GM20000 (cell line): Measurements from ENCODE around the gene WDR48.

ENCODE experiments used
- DNase-seq: peaks from one replicate; pipeline ENCODE4 v3.0.0; 2012; ENCODE audit warnings: low spot score
- TF ChIP-seq, protein P1 (sequence below): IDR thresholded peaks from 2 replicates; pipeline ENCODE4 v1.5.1; 2012; ENCODE audit warnings: mild to moderate bottlenecking, control low read depth; ENCODE audit errors: extremely low read depth, missing control alignments

Gene WDR48

DNA sequence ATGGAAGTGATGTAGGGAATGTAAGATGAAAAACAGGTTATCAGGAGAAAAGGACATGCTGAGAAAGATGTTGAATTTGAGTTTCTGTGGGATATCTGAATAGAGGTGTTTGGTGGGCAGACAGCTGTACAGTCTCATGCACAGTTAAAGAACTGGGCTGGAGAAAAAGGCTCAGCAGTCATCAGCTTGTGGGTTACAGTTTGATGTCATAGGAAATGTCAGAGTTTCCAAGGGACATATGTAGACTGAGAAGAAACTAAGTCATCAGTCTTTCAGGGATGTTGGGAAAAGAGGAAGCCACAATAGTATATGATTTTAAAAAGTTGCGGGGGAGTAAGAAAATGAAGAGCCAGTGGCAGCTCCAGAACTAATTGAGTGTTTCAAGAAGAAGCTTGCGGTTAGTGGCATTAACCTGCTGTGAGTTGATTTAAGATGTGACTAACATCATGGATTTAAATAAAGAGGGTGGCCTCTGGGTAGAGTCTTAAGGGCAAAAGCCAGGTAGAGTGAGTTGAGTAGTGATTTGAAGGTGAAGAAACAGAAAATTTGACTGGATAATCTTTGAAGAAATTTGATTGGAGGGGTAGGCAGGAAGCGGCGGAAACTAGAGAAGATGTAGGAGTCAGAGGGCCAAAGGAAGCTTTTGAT lies 31.0 kb downstream of the WDR48 start:
- no peak for DNase-seq
- TF ChIP-seq, protein P1, sequence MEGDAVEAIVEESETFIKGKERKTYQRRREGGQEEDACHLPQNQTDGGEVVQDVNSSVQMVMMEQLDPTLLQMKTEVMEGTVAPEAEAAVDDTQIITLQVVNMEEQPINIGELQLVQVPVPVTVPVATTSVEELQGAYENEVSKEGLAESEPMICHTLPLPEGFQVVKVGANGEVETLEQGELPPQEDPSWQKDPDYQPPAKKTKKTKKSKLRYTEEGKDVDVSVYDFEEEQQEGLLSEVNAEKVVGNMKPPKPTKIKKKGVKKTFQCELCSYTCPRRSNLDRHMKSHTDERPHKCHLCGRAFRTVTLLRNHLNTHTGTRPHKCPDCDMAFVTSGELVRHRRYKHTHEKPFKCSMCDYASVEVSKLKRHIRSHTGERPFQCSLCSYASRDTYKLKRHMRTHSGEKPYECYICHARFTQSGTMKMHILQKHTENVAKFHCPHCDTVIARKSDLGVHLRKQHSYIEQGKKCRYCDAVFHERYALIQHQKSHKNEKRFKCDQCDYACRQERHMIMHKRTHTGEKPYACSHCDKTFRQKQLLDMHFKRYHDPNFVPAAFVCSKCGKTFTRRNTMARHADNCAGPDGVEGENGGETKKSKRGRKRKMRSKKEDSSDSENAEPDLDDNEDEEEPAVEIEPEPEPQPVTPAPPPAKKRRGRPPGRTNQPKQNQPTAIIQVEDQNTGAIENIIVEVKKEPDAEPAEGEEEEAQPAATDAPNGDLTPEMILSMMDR = no peak

DNA sequence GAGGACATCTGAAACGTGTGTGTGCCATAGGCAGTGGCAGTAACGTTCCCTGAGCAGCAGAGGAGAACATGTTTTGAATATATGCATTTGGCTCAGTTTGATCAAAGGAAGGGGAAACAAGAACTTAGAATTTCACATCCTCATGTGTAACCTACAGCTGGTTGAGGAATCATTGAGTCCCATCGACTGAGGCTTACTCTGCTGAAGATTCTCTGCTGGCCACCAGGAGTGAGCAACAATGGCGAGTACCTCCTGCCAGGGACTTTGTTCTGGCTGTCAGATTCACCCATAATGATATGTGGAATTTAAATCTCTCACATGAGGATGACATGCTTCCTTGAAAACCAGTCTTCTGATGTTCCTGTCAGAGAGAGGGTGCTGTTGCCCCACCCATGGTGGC lies 34.3 kb downstream of the WDR48 start:
- TF ChIP-seq, protein P1 = no peak
- DNase-seq = no peak

DNA sequence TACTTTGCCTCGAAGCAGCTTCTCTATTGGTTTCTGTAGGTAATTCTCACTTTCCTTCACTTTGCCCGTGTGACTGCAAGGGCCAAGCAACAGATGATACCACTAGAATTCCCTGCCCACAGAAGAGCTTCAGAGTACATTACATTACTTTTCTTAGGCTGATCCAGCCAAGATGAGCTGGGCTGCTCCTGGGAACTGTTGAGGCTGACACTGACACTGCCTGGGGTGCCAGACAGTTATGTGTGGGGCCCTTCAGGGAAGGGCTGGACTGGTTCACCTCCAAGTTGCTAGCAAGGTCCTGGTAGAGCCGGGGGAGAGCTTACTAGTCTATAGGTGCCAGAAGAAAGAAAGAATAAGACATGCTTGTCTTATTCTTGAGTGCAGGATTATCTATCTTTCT lies 36.6 kb downstream of the WDR48 start:
- no peak for DNase-seq
- TF ChIP-seq, protein P1 = no peak

DNA sequence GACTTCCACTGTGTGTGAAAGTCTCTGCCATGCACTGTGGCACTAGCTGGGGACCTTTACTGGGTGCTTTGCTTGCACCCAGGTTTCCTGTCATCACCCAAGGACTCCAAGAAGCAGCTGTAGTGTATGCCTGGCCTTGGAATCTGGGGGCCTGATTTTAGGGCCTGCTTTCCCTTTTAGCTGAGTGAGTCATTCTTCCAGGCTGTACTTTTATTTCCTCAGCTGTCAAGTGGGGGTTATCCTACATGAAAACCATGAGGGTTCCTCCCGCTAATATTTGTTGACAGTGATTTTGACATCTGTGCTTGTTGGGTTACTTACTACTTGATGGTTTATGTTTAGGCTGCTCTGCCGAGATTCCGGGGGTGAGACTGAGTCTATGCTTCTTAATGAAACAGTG lies 37.1 kb downstream of the WDR48 start:
- no peak for DNase-seq
- TF ChIP-seq, protein P1 = no peak

DNA sequence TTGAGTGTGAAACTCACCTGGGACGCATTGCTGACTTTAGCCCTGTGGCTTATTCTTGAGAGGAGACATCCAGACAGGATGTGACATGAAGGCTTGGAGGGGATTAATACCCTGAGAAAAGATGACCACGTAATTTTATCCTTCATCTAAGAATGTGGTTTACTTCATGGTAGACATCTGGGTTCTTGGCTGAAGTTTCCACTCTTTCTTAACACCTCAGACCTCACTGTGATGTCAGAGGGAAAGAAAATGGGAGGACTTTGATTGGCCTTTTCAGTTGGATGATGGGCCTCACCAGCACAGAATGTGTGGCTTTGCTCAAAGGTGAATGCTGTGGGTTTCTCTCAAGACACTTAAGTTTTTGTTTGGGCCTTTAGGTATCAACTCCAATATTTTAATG lies 39.1 kb downstream of the WDR48 start:
- TF ChIP-seq, protein P1 = no peak

DNA sequence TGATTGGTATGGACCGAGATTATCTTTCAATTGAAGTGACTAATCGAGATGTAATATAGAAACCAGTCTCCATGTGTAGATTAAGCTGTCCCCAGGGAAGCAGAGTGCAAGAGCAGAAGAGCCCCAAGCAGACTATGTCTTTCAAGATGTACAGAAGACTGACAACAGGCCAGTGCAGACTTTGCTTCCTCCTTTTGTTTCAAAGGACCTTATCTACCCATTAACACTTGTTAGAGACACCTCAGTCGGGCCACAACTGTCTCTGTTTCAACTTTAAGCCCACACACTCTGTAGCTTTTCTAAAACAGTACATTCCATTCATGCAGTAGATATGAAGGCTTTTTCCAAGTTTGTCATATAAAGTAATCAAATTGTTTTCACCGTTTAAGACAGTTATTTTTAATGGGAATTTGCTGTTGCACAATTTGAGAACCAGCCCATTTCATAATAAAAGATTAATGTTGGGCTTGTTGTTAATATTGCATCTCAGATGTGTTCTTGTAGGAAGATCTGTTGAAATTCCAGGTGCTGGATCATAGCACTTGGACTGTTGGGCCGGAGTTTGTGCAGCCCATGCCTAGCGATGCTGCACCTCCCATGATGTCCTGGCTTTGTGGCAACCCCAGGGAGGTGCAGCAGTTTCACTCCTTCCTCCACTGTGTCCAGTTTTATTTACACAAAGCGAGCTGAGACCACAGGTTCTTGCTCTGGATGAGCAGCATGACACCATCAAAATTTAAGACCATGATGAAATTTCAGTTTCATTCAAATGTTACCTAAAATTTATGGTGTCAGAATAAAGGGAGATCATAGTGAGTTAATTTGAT lies 43.2 kb downstream of the WDR48 start:
- DNase-seq = no peak
- TF ChIP-seq, protein P1 = no peak

More for the DNA sequence above, 39.1 kb downstream of the WDR48 start:
- DNase-seq = no peak

DNA sequence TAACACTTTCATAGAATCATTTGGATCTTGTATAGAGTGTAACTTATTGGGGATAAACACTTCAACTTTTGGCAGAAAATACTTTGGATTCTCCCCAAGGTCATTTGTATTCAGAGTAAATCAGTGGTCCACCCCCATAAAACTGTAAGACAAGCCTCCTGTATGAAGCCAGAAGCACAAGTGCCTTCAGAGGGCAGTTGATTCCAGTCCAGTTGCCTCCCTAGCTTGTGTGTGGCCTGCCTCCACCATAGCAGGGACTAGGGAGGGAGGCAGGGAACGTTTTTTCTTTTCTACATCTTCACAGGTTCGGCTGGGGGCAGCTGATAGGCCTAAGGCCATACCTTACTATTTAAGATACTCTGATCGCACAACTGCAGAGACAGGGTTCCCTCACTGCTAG lies 44.0 kb downstream of the WDR48 start:
- TF ChIP-seq, protein P1 = no peak

More for the DNA sequence above, 44.0 kb downstream of the WDR48 start:
- DNase-seq = no peak
